B cell (primary cell): ENCODE results near the gene GLIS2.

Experiments
- CTCF ChIP-seq: fragments of 200-600 bp; IDR thresholded peaks from one replicate; pipeline ENCODE4 v1.8.0; 2022; ENCODE audit warnings: antibody characterized with exemption, mild to moderate bottlenecking
- EZH2 ChIP-seq: IDR thresholded peaks from 2 replicates; pipeline ENCODE4 v1.6.1; 2012; ENCODE audit warnings: borderline replicate concordance, low read depth, mild to moderate bottlenecking, moderate library complexity, low read length; ENCODE audit not compliant: insufficient read depth, poor library complexity, severe bottlenecking

GRCh38 chr16:4376126-4376892, 60.4 kb downstream of the GLIS2 start:
- TF ChIP-seq CTCF (no peak), EZH2 (no peak)
